Measurements from ENCODE around the gene TGFB2. TPM values are rescaled to one million over a fixed set of nuclear protein-coding genes. Genes with fewer than 3 reads are reported as not detected.

Gene TGFB2
- total RNA-seq, 4 donors from 2014 or later: 0.40 to 1.9 (median 0.57) TPM

GRCh38 chr1:218382261-218382660 is 37.1 kb downstream of the TGFB2 start:
- no peak for TF ChIP-seq CTCF (IDR thresholded peaks at IDR 0.05)
- Histone ChIP-seq H3K36me3 (no peaks in the 10 kb centered on the region), H3K27ac (no peak overlapping the region), H3K4me1 (peaks cover 0 to 16% (median 9%) of the 10 kb centered on the region in 3 donors), H3K4me3 (no peak overlapping the region), H3K9me3 (no peaks in the 10 kb centered on the region), H3K27me3 (no peaks in the 10 kb centered on the region)
- WGBS, 2 donors: 87 to 95% methylated on average over 4 of the region's 4 CpGs
- intact Hi-C loops (cut with DNase I): no loop called here
- no peak for DNase-seq

DNA sequence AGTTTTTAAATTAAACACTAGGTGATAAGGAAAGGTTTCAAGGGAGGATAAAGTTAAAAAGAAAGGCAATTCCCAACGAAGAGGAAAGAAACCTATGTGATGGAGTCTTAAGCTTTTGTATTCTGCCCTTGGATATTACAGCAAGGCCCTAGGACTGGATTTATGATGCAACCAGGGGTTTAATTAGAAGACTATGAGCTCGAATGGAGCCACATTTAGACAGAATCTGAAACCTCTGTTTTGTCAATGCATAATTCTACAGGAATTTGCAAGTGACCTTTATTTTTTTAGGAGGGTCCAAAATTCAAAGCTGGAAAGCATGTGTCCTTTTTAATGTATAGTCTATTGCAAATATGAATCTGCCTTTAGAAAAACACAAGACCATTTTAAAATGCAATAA is 37.9 kb downstream of the TGFB2 start:
- H3K4me1 ChIP-seq: peaks cover 0 to 11% (median 5%) of the 10 kb centered on the region in 3 donors
- H3K27me3 ChIP-seq: no peaks in the 10 kb centered on the region
- TF ChIP-seq POLR2A (IDR thresholded peaks at IDR 0.05): no peak
- no peak for TF ChIP-seq CTCF (IDR thresholded peaks at IDR 0.05)
- no peak overlapping the region for H3K27ac ChIP-seq
- no peaks in the 10 kb centered on the region for H3K36me3 ChIP-seq
- H3K9me3 ChIP-seq: no peaks in the 10 kb centered on the region
- intact Hi-C loops (cut with DNase I): no loop called here
- H3K4me3 ChIP-seq: no peak overlapping the region
- no peak for DNase-seq
- WGBS, 2 donors: 47 to 61% methylated on average over 2 of the region's 2 CpGs

GRCh38 chr1:218383681-218384080 is 38.5 kb downstream of the TGFB2 start:
- 62 to 63% methylated on average over 8 of the region's 8 CpGs for WGBS, 2 donors
- TF ChIP-seq POLR2A (IDR thresholded peaks at IDR 0.05) (no peak), CTCF (IDR thresholded peaks at IDR 0.05) (no peak)
- no peak for DNase-seq
- H3K4me1 ChIP-seq: peaks cover 0 to 11% (median 5%) of the 10 kb centered on the region in 3 donors
- no peak overlapping the region for H3K4me3 ChIP-seq
- intact Hi-C loops (cut with DNase I): no loop called here
- H3K36me3 ChIP-seq: no peaks in the 10 kb centered on the region
- no peak overlapping the region for H3K27ac ChIP-seq
- no peaks in the 10 kb centered on the region for H3K27me3 ChIP-seq
- no peaks in the 10 kb centered on the region for H3K9me3 ChIP-seq

DNA sequence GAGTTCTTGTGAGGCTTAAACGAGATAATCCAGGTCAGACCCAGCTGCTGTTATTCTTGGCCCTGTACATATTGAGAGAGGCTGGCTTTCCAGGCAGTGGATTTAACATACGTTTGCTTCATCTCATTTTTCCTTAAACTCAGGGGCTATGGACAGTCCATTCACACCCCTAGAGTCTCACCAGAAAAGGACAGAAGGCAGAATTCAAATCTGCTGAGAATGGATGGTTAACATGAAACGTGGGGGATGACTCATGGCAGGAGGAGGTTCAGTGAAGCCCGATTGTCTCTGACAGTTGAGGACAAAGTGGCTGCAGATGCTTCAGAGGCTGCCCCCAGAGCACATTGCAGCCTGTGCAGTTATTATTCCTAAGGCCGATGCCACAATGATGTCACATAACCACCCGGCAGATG is 39.5 kb downstream of the TGFB2 start:
- H3K4me1 ChIP-seq: peaks cover 0 to 11% (median 5%) of the 10 kb centered on the region in 3 donors
- H3K9me3 ChIP-seq: no peaks in the 10 kb centered on the region
- no peaks in the 10 kb centered on the region for H3K36me3 ChIP-seq
- H3K27ac ChIP-seq: no peak overlapping the region
- TF ChIP-seq POLR2A (IDR thresholded peaks at IDR 0.05): no peak
- no peak for TF ChIP-seq CTCF (IDR thresholded peaks at IDR 0.05)
- H3K4me3 ChIP-seq: no peak overlapping the region
- intact Hi-C loops (cut with DNase I): no loop called here
- 39 to 75% methylated on average over 3 to 6 of the region's 6 CpGs for WGBS, 2 donors
- DNase-seq: no peak
- no peaks in the 10 kb centered on the region for H3K27me3 ChIP-seq

DNA sequence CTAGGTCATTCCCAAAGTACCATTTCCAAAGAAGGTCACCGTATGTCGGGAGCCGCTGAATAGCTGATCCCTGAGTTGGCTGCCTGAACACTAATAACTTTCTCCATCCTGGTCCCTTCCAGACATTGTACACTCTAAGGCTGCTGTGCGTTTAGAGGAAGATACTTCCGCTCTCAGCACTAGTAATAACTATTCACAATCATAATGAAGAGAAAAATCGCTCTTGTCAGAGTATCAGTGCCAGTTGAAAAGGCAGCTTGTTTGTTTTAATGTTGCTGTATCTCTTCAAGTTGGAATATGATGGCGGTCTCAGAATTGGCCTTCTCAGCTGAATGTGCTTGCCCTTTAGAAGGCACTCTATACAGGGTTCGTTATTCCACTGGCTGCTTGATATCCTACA is 43.5 kb downstream of the TGFB2 start:
- H3K9me3 ChIP-seq: no peaks in the 10 kb centered on the region
- intact Hi-C loops (cut with DNase I): no loop called here
- no peaks in the 10 kb centered on the region for H3K4me1 ChIP-seq
- no peaks in the 10 kb centered on the region for H3K36me3 ChIP-seq
- 88 to 94% methylated on average over 8 of the region's 8 CpGs for whole genome bisulfite sequencing, 2 donors
- DNase-seq: no peak
- no peak for TF ChIP-seq CTCF (IDR thresholded peaks at IDR 0.05)
- no peak for TF ChIP-seq POLR2A (IDR thresholded peaks at IDR 0.05)
- H3K27me3 ChIP-seq: no peaks in the 10 kb centered on the region
- no peak overlapping the region for H3K4me3 ChIP-seq
- H3K27ac ChIP-seq: no peak overlapping the region
